PC-3 (cell line): ENCODE results near the gene CNTNAP2.

Experiments used
- EZH2 ChIP-seq: fragments of 300-600 bp; sonication (generic); IDR thresholded peaks from one replicate; pipeline ENCODE4 v1.6.1; 2017; ENCODE audit warnings: antibody characterized with exemption, mild to moderate bottlenecking, low read length; ENCODE audit not compliant: unreplicated experiment
- TF ChIP-seq, protein P1 (sequence below): fragments of 300-600 bp; sonication (generic); conservative IDR thresholded peaks from 2 replicates; pipeline ENCODE4 v1.5.1; 2017; ENCODE audit warnings: antibody characterized with exemption, low read depth, mild to moderate bottlenecking, low read length

- TF ChIP-seq EZH2, result no peak
- TF ChIP-seq, protein P1, sequence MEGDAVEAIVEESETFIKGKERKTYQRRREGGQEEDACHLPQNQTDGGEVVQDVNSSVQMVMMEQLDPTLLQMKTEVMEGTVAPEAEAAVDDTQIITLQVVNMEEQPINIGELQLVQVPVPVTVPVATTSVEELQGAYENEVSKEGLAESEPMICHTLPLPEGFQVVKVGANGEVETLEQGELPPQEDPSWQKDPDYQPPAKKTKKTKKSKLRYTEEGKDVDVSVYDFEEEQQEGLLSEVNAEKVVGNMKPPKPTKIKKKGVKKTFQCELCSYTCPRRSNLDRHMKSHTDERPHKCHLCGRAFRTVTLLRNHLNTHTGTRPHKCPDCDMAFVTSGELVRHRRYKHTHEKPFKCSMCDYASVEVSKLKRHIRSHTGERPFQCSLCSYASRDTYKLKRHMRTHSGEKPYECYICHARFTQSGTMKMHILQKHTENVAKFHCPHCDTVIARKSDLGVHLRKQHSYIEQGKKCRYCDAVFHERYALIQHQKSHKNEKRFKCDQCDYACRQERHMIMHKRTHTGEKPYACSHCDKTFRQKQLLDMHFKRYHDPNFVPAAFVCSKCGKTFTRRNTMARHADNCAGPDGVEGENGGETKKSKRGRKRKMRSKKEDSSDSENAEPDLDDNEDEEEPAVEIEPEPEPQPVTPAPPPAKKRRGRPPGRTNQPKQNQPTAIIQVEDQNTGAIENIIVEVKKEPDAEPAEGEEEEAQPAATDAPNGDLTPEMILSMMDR, result no peak
These were observed 758.1 kb downstream of the CNTNAP2 start for GRCh38 chr7:146874722-146875121.
